Stimulated activated CD4-positive, alpha-beta T cell treated with anti-CD3 and anti-CD28 coated beads, Interleukin-4, amount 100 ng/mL, for 1 hour (primary cell): ENCODE measurements around the gene MAEA.

Experiments used
- DNase-seq: peaks from one replicate; pipeline ENCODE4 v3.0.0-alpha.2; 2020

The MAEA gene

GRCh38 chr4:1355378-1355777, 65.7 kb downstream of the MAEA start:
- no peak for DNase-seq

- peak; percentile 53 for DNase-seq
Observed at GRCh38 chr4:1356181-1356998, 66.7 kb downstream of the MAEA start.

GRCh38 chr4:1357356-1358248, 67.9 kb downstream of the MAEA start:
- DNase-seq: no peak

- DNase-seq: no peak
Observed at GRCh38 chr4:1358421-1359143, 68.9 kb downstream of the MAEA start.

GRCh38 chr4:1359144-1359501, 69.4 kb downstream of the MAEA start:
- DNase-seq: no peak

DNA sequence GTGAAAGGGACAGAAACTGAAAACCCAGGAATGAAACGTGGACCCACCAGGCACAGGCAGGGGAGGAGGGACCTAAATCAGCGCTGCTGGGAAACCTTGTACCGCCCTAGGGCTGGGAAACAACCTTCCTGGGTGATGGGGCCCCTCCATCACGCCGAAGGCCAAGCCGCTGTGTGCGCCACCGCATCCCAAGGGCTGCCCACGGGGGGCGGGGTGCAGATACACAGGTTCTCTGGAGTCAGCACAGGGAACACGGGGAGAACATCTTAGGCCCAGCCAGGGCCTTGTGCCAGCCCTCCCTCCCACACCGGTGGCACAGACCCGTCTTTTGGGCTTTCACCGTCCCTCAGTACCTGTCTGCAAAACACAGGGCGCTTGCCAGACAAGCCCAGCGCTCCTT, 70.3 kb downstream of the MAEA start:
- no peak for DNase-seq

- no peak for DNase-seq
Observed at GRCh38 chr4:1360423-1361283, 71.0 kb downstream of the MAEA start.

DNA sequence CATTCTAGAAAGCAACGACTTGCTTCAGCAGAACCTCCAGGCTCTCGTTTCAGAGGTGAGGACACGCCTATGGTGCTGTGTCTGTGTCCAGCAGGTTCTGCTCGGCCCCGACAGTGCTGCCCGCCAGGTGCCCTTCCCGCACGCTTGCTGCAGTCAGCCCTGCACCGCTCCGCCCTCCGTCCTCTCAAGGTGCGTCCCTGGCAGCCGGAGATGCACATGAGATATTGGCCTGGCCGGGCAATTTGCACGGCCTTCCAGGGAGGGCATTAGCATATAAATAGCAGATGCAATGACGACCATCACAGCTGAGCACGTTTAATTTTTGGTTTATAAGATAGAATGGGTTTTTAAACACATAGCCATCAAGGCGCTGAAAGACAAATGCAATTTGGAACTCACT, 71.7 kb downstream of the MAEA start:
- DNase-seq: no peak

DNA sequence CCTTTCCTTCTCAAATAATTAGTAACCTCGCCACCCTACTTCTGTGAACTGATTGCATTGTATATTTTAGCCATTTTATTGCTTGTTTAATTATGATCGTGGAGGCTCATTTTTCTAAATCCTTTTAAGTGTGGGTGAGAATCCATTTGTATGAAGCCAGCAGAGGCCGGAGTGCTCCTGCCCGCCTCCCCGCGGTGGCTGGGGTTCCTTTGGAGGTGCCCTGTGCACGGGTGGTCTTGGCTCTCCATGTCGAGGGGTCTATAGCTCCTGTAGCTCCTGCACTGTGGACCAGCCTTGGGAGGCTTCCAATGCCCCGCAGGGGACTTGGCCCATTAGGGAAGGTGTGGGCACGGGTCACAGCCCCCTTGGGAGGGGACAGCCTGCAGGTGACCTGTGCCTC, 72.4 kb downstream of the MAEA start:
- DNase-seq: no peak

GRCh38 chr4:1362521-1362920, 72.8 kb downstream of the MAEA start:
- no peak for DNase-seq

DNA sequence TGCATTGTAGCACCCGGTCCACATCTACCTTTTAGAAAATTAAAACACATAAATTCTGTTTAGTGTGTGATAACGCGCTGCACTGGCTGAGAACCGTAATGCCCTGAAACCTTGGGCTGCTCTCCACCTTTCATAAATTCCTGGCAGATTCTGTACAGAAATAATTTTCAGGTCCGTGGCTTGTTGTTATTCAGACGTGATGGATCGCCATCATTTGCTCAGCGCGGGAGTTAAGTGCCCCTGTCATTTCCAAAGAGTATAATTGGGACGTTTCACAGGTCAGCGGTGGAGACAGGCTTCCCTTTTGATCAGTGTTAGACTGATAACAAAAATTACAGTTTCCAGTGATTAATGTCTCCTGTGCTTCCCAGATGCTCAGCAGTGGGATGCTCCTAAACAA, 73.8 kb downstream of the MAEA start:
- no peak for DNase-seq

GRCh38 chr4:1364217-1364616, 74.5 kb downstream of the MAEA start:
- DNase-seq: no peak

- DNase-seq: no peak
Observed at GRCh38 chr4:1364748-1365147, 75.1 kb downstream of the MAEA start.

DNA sequence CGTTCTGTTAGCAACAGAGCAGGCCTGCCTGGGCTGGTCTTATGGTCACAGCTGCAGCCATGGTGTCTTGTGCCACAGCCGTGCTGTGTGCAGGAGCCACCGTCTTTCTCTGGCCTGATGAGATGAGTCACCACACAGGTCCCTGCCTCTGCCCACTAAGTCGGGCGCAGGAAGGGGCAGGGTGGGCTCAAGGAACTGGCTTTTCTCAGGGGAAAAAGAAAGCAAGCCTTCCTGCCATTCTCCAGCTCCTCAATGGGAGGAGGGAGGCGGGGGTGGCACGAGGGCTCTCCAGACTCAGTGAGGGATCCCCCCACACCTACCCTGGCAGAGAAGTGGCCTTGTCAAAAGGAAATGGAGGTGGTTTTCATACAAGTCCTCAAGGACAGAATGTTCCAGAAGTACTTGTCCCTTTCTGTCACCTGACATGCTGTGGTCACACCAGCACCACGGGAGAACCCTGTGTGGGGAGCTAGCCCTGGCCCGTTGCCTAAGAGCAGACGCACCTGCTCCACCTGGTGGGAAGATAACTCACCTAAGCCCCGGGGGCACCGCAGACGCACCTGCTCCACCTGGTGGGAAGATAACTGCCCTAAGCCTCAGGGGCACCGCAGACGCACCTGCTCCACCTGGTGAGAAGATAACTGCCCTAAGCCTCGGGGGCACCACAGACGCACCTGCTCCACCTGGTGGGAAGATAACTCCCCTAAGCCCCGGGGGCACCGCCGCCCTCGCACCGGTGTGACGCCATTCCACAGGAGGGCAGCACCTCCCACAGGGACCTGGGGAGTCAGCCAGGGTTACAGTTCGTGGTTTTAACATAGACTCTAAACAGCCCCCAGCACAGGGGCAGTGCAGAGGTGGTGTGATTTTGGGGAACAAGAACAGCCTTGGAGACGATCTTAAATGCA, 75.8 kb downstream of the MAEA start:
- DNase-seq: no peak

- no peak for DNase-seq
Observed at GRCh38 chr4:1366371-1367229, 76.9 kb downstream of the MAEA start.

GRCh38 chr4:1367230-1367935, 77.7 kb downstream of the MAEA start:
- DNase-seq: no peak

GRCh38 chr4:1367936-1368289, 78.2 kb downstream of the MAEA start:
- DNase-seq: no peak

- DNase-seq: no peak
Observed at GRCh38 chr4:1368421-1369090, 78.9 kb downstream of the MAEA start.

GRCh38 chr4:1369091-1369450, 79.4 kb downstream of the MAEA start:
- no peak for DNase-seq
